AG10803 (cell line): ENCODE measurements around the gene RAD51B.
"Not testable (repeated sequence)": the region's sequence is repeated elsewhere in the genome, so short reads cannot be mapped to it uniquely, and the experiment has no call there.

Experiments used
- DNase-seq: peaks from one replicate; pipeline ENCODE4 v3.0.0; 2010; ENCODE audit warnings: low read depth
- H3K4me3 ChIP-seq: 2 replicates; pipeline ENCODE4 v1.5.1; 2011; ENCODE audit warnings: mild to moderate bottlenecking, low read length, control low read depth
- CTCF ChIP-seq: conservative IDR thresholded peaks from 2 replicates; pipeline ENCODE4 v1.5.1; 2011; ENCODE audit warnings: mild to moderate bottlenecking, low read length, control low read depth, inconsistent platforms

The RAD51B gene

GRCh38 chr14:68018598-68018997 lies 199.0 kb downstream of the RAD51B start:
- H3K4me3 ChIP-seq, result no peak overlapping the region
- no peak for DNase-seq
- no peak for TF ChIP-seq CTCF

GRCh38 chr14:68020493-68020892 lies 200.9 kb downstream of the RAD51B start:
- TF ChIP-seq CTCF, result no peak
- DNase-seq, result no peak

GRCh38 chr14:68020999-68021663 lies 201.6 kb downstream of the RAD51B start:
- H3K4me3 ChIP-seq, result no peak overlapping the region
- TF ChIP-seq CTCF, result no peak
- DNase-seq, result no peak

More at GRCh38 chr14:68020493-68020892, 200.9 kb downstream of the RAD51B start:
- H3K4me3 ChIP-seq, result no peak overlapping the region

- H3K4me3 ChIP-seq, result no peak overlapping the region
- DNase-seq, result no peak
- no peak for TF ChIP-seq CTCF
These were observed 207.7 kb downstream of the RAD51B start for GRCh38 chr14:68027276-68027675.

GRCh38 chr14:68028075-68028474 lies 208.5 kb downstream of the RAD51B start:
- H3K4me3 ChIP-seq, result no peak overlapping the region
- no peak for TF ChIP-seq CTCF
- DNase-seq, result no peak

GRCh38 chr14:68031011-68031410 lies 211.4 kb downstream of the RAD51B start:
- not testable (repeated sequence) for H3K4me3 ChIP-seq, DNase-seq

- H3K4me3 ChIP-seq, result no peak overlapping the region
- DNase-seq, result no peak
- no peak for TF ChIP-seq CTCF
These were observed 212.6 kb downstream of the RAD51B start for GRCh38 chr14:68032154-68032553.
